KOPT-K1 (cell line): ENCODE results near the gene SNAPC4.
"Not testable (repeated sequence)": the region's sequence is repeated elsewhere in the genome, so short reads cannot be mapped to it uniquely, and the experiment has no call there.

Experiments used
- H3K27ac ChIP-seq: fragments of 200-600 bp; sonication (generic); 2 replicates; pipeline ENCODE4 v1.5.1; 2016; ENCODE audit warnings: antibody characterized with exemption, mild to moderate bottlenecking, low read depth, low read length; ENCODE audit not compliant: poor library complexity, severe bottlenecking
- H3K36me3 ChIP-seq: fragments of 200-600 bp; sonication (generic); 2 replicates; pipeline ENCODE4 v1.5.1; 2017; ENCODE audit warnings: antibody characterized with exemption, mild to moderate bottlenecking, low read length, moderate library complexity; ENCODE audit not compliant: insufficient read depth
- H3K9me3 ChIP-seq: fragments of 200-600 bp; sonication (generic); 2 replicates; pipeline ENCODE4 v1.5.1; 2017; ENCODE audit warnings: antibody characterized with exemption, low read length, mild to moderate bottlenecking; ENCODE audit not compliant: insufficient read depth, poor library complexity, severe bottlenecking

SNAPC4 gene

GRCh38 chr9:136355616-136356557 lies 44.1 kb downstream of the SNAPC4 start:
- Histone ChIP-seq H3K27ac (no peak overlapping the region), H3K36me3 (peaks cover 13% of the 10 kb centered on the region; the same call in 1 of the 2 replicates), H3K9me3 (no peaks in the 10 kb centered on the region)

- Histone ChIP-seq H3K27ac (no peak overlapping the region), H3K9me3 (no peaks in the 10 kb centered on the region), H3K36me3 (peaks cover 2% of the 10 kb centered on the region; the same call in 1 of the 2 replicates)
Measured at GRCh38 chr9:136354592-136355085, 45.3 kb downstream of the SNAPC4 start.

GRCh38 chr9:136353757-136354488 lies 46.0 kb downstream of the SNAPC4 start:
- Histone ChIP-seq H3K27ac (no peak overlapping the region), H3K36me3 (no peaks in the 10 kb centered on the region), H3K9me3 (no peaks in the 10 kb centered on the region)

GRCh38 chr9:136353088-136353487 lies 46.9 kb downstream of the SNAPC4 start:
- no peak overlapping the region for H3K27ac ChIP-seq
- H3K36me3 ChIP-seq, result no peaks in the 10 kb centered on the region
- H3K9me3 ChIP-seq, result no peaks in the 10 kb centered on the region

GRCh38 chr9:136352682-136353081 lies 47.3 kb downstream of the SNAPC4 start:
- H3K36me3 ChIP-seq, result no peaks in the 10 kb centered on the region
- H3K27ac ChIP-seq, result no peak overlapping the region
- H3K9me3 ChIP-seq, result no peaks in the 10 kb centered on the region

GRCh38 chr9:136351868-136352267 lies 48.1 kb downstream of the SNAPC4 start:
- H3K36me3 ChIP-seq, H3K9me3 ChIP-seq, H3K27ac ChIP-seq: not testable (repeated sequence)

GRCh38 chr9:136351252-136351800 lies 48.6 kb downstream of the SNAPC4 start:
- no peaks in the 10 kb centered on the region for H3K9me3 ChIP-seq
- H3K36me3 ChIP-seq, result no peaks in the 10 kb centered on the region
- H3K27ac ChIP-seq, result no peak overlapping the region
